ENCODE results near the gene NPAS2. TPM values are rescaled to one million over a fixed set of nuclear protein-coding genes. Genes with fewer than 3 reads are reported as not detected.

NPAS2 gene
- total RNA-seq, 2 donors from 2014 or later, result 39.2 to 49.4 TPM

DNA sequence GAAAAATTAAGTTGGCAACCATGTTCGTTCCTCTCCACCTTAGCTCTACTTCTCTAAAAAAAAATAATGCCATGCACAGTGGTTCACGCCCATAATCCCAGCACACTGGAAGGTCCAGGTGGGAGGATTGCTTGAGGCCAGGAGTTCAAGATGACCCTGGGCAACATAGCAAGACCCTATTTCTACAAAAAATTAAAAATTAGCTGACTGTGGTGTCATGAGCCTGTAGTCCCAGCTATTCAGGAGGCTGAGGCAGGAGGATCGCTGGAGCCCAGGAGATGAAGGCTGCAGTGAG lies 40.1 kb upstream of the NPAS2 start:
- DNase-seq (ENCODE audit: low spot score), result no peak
- TF ChIP-seq, protein P1, sequence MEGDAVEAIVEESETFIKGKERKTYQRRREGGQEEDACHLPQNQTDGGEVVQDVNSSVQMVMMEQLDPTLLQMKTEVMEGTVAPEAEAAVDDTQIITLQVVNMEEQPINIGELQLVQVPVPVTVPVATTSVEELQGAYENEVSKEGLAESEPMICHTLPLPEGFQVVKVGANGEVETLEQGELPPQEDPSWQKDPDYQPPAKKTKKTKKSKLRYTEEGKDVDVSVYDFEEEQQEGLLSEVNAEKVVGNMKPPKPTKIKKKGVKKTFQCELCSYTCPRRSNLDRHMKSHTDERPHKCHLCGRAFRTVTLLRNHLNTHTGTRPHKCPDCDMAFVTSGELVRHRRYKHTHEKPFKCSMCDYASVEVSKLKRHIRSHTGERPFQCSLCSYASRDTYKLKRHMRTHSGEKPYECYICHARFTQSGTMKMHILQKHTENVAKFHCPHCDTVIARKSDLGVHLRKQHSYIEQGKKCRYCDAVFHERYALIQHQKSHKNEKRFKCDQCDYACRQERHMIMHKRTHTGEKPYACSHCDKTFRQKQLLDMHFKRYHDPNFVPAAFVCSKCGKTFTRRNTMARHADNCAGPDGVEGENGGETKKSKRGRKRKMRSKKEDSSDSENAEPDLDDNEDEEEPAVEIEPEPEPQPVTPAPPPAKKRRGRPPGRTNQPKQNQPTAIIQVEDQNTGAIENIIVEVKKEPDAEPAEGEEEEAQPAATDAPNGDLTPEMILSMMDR (IDR thresholded peaks at IDR 0.05), result no peak
- Histone ChIP-seq H3K27me3 (no peaks in the 10 kb centered on the region), H3K27ac (no peak overlapping the region), H3K9me3 (no peaks in the 10 kb centered on the region), H3K36me3 (no peaks in the 10 kb centered on the region), H3K4me1 (peaks cover 0 to 4% of the 10 kb centered on the region in 2 donors), H3K4me3 (no peak overlapping the region)

DNA sequence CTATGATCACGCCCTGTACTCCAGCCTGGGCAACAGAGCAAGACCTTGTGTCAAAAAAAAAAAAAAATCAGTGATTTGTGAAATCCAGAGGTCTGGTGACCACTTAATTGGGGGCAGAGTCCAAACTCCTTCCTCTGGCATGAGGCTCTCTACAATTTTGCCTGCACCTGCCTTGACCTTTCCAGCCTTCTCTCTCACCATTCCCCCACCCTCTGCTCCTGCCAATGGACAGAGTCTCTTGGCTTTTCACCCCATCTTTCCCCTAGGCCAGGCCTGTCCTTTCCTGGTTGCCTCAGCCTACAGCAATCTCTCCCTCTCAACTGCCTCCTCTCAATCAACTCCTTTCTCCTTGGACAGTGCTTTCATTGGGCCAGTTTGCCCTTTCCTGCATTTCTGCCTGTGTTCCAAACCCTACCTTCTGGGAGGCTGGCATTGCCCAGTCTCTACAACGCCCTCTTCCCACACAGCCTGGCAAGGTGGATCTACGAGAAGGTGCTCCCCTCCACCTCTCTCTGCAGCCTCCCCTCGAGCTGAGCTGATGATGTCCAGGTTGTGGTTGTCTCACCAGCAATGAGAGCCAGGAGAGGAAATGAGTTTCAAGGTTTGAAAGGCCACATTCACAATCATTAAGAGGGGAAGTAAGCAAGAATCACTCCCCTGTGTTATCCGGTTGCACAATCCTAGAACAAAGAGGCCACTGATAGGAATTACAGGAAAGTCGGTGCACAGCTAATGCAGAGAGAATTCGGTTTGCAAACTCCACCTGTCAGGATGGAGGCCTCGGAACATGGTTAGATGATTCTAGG lies 39.5 kb upstream of the NPAS2 start:
- H3K4me3 ChIP-seq, result no peak overlapping the region
- no peaks in the 10 kb centered on the region for H3K9me3 ChIP-seq
- H3K27ac ChIP-seq, result no peak overlapping the region
- DNase-seq (ENCODE audit: low spot score), result no peak
- H3K4me1 ChIP-seq, result peaks cover 0 to 4% of the 10 kb centered on the region in 2 donors
- no peaks in the 10 kb centered on the region for H3K27me3 ChIP-seq
- H3K36me3 ChIP-seq, result no peaks in the 10 kb centered on the region
- TF ChIP-seq, protein P1 (IDR thresholded peaks at IDR 0.05), result no peak

DNA sequence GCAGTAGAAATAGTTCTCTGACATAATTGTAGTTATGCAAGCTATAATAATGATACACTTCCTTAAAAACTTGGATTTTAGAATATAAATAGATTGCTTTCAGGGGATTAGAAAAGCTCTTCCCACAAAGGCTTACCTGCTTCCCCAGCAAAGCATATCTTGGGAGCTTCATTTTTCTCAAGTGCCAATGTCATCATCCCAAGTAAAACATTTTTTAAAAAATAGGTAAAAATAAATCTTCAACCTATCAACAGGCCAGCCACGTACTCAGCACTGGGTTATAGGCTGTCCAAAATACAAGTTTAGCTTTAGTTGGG lies 39.0 kb upstream of the NPAS2 start:
- Histone ChIP-seq H3K27me3 (no peaks in the 10 kb centered on the region), H3K36me3 (no peaks in the 10 kb centered on the region), H3K27ac (peak overlapping the region in 1 of 2 donors; percentile 32), H3K9me3 (no peaks in the 10 kb centered on the region), H3K4me3 (no peak overlapping the region), H3K4me1 (peaks cover 0 to 4% of the 10 kb centered on the region in 2 donors)
- DNase-seq (ENCODE audit: low spot score), result no peak
- TF ChIP-seq, protein P1 (IDR thresholded peaks at IDR 0.05), result no peak

DNA sequence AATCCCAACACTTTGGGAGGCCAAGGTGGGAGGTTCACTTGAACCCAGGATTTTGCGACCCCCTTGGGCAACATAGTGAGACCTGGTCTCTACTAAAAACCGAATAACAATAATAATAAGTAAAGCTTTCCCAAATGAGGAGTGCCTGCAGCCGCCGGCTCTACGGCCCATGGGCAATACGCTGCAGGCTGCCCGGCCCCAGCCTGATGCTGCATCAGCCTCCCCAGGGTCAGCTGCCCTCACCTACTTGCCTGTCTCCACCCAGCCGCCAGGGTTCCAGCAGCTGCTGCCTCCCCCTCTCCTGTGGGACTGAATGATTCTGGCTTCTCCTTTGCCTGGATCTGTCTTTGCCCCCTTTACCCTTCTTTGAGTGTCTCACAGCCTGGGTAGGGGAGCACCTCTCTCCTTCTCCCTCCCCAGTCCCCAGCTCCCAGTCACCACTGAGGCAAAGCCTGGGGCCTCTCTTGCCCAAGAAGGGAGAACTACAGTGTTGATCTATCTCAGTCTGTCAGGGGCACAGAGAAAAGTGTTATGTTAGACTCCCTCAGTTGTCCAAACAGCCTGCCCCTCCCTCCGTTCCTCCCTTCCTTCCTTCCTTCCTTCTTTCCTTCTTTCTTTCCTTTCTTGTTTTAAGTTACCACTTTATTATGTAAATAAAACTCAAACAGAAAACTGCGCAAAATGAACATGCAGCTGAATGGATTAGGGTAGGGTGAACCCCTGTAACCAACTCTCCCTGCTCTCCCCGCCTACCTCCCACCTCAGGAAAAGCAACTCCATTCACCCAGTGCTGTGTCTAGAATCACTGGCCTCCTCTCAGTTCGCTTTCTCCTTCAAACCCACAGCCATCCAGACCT lies 38.2 kb upstream of the NPAS2 start:
- no peak for DNase-seq (ENCODE audit: low spot score)
- H3K4me3 ChIP-seq, result no peak overlapping the region
- TF ChIP-seq, protein P1 (IDR thresholded peaks at IDR 0.05), result no peak
- peaks cover 0 to 8% of the 10 kb centered on the region in 2 donors for H3K4me1 ChIP-seq
- H3K9me3 ChIP-seq, result no peaks in the 10 kb centered on the region
- H3K27me3 ChIP-seq, result no peaks in the 10 kb centered on the region
- no peaks in the 10 kb centered on the region for H3K36me3 ChIP-seq
- no peak overlapping the region for H3K27ac ChIP-seq

DNA sequence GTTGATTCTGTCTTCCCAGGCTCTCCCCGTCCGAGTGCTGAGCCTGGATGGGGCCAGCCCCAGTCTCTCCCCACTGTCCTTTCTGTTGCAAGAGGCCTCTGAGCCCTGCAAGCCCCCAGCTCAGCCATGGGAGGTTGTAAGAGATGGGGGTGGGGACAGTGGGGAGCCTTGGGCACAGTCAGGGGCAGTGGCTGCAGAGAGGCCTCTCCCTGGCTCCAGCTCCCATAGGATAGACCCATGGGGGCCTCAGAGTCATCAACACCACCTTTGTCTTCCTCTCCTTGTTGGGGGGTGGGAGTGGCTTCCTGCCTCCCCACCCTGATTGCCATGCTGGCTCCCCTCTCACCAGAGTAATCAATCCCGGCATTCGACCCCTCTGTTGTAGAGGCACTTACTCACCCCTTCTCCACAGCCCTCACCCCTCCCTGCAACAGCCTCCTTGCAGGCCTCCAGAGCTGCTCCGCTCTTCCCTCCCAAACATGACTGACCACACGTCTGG lies 37.5 kb upstream of the NPAS2 start:
- H3K27ac ChIP-seq, result no peak overlapping the region
- TF ChIP-seq, protein P1 (IDR thresholded peaks at IDR 0.05), result no peak
- H3K9me3 ChIP-seq, result no peaks in the 10 kb centered on the region
- no peaks in the 10 kb centered on the region for H3K27me3 ChIP-seq
- H3K4me1 ChIP-seq, result peaks cover 0 to 8% of the 10 kb centered on the region in 2 donors
- DNase-seq (ENCODE audit: low spot score), result no peak
- no peaks in the 10 kb centered on the region for H3K36me3 ChIP-seq
- no peak overlapping the region for H3K4me3 ChIP-seq

Data from right atrium auricular region (tissue), 2 donors.